GM20431 (cell line): ENCODE results near the gene PIP4K2C.
"Not testable (repeated sequence)": the region's sequence is repeated elsewhere in the genome, so short reads cannot be mapped to it uniquely, and the experiment has no call there.

ENCODE experiments used
- in situ Hi-C: fragments of 300-500 bp; cut with MseI, MboI; formaldehyde crosslinking; loops from one replicate; pipeline ENCODE4 v1.15.0; 2020; ENCODE audit warnings: low sequenced_read_pairs; ENCODE audit not compliant: unreplicated experiment

The PIP4K2C gene

DNA sequence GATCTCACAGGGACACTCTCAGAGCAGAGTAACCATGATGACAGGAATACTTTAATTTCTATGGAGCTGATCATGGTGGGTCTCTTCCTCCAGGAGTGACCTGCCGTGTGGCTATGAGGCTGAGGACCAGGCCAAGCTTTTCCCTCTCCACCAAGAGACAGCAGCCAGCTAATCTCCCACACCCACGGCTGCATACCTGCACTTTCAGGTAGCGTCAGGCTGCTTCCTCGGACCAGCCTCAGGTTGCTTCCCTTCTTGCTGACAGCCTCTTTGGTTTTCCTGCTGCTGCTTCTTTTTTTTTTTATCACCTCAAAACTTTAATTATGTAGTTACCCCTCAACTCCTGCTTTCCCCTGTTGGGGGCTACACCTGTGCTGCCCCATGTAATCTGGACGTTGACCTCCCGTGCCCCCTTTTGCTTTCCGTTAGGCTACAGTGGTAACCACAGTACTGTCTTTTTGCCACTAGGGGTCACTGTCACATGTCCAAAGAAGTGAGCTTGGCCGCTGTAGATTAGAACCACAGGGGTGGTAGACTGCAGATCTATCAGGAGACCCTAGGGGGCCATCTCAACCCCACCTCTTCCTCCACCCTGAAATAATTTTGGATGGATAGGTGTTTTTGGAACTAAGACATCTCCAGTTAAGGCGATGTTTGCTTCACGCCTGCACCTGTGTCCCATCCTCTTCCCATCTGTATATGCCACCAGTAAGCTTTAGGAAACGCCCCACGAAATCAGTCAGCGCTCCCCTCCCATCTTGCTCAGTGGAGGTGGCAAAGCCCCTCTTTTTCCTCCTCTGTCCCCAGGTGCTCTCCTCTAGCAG lies 7.8 kb upstream of the PIP4K2C start:
- in situ Hi-C loops = loop anchor here (5.0 kb wide), 1 partner anchor 39 kb away; no protein-coding TSS in a partner anchor

DNA sequence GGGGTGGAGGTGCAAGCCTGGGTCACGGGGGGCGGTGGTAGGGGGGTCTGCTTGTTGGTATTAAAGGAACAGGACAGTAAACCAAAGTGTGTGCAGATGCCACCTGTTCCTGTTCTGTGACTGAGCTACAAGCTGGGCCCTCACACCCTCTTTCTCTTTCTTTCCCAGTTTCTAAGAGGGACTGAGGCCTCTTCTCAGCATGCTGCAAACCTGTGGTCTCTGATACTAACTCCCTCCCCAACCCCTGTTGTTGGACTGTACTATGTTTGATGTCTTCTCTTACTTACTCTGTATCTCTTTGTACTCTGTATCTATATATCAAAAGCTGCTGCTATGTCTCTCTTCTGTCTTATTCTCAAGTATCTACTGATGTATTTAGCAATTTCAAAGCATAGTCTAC lies 6.9 kb upstream of the PIP4K2C start:
- in situ Hi-C loops = loop anchor here (5.0 kb wide), 1 partner anchor 38 kb away; no protein-coding TSS in a partner anchor

GRCh38 chr12:57584690-57585089 lies 6.3 kb upstream of the PIP4K2C start:
- in situ Hi-C loops = loop anchor here (5.0 kb wide), 1 partner anchor 38 kb away; no protein-coding TSS in a partner anchor

GRCh38 chr12:57585156-57585555 lies 5.8 kb upstream of the PIP4K2C start:
- in situ Hi-C loops = no loop called here

- in situ Hi-C loops = no loop called here
These were observed 4.9 kb upstream of the PIP4K2C start for GRCh38 chr12:57586128-57586527.

DNA sequence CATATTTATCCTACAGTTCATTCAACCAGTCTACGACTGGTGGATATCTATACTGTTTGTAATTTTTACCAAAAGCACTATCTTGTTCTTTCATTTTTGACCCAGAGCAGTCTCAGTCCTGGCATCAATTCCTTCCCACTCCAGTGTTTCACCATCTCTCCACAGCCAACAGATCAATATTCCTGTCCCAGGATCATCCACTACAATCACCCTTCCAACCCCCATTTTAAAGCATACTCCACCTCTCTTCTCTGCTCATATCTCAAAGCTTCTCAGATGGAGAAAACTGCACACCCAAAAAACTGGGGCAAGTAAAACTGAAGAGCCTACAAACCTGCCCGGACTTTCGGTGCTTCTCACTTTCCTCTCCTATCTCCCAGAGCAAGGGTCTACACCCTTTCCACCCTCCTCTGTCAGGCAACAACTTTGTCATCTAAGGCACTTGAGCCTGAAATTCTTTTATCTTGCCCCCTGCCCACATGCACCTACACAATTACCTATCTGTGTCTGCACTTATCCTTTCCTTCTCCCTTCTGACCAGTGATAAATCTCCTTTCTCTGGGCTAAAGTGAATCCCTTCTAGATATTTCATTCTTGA lies 4.1 kb upstream of the PIP4K2C start:
- in situ Hi-C loops = no loop called here

GRCh38 chr12:57588951-57589610 lies 1.9 kb upstream of the PIP4K2C start:
- in situ Hi-C loops = not testable (repeated sequence)

GRCh38 chr12:57590479-57590863 lies 521 bp upstream of the PIP4K2C start:
- in situ Hi-C loops = no loop called here

GRCh38 chr12:57591782-57592325 lies 862 bp downstream of the PIP4K2C start:
- in situ Hi-C loops = no loop called here

DNA sequence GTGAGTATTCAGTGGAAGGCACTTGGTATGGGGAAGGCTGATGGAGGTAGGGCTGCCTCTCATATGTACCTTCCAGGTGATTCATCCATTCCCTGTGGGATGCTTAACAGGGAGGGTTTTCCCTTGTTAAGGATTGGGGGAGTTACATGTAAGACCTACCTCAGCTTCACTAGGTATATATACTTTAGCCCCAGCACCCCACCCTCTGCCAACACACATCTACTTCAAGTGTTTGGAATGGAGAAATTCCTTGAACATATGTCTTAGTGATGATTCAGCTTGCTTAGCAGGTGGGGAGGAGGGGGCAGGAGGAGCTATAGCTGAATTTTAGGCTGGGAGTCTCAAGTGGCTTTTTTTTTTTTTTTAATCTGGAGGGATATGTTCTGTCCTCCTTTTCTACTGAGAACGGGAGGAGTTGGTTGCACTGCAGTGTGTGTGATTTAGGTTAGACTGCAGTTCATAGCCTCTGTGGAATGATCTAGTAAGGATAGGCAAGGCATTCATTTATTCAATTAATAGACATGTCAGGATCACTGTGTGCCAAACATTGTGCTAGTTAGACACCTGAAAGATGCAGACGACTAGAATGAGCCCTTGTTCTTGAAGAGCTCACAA lies 1.7 kb downstream of the PIP4K2C start:
- in situ Hi-C loops = no loop called here

GRCh38 chr12:57593187-57593586 lies 2.2 kb downstream of the PIP4K2C start:
- in situ Hi-C loops = no loop called here

- in situ Hi-C loops = no loop called here
These were observed 9.4 kb downstream of the PIP4K2C start for GRCh38 chr12:57600395-57600794.

- in situ Hi-C loops = no loop called here
These were observed 11.6 kb downstream of the PIP4K2C start for GRCh38 chr12:57602544-57602943.

- in situ Hi-C loops = no loop called here
These were observed 12.3 kb downstream of the PIP4K2C start for GRCh38 chr12:57603324-57603723.

DNA sequence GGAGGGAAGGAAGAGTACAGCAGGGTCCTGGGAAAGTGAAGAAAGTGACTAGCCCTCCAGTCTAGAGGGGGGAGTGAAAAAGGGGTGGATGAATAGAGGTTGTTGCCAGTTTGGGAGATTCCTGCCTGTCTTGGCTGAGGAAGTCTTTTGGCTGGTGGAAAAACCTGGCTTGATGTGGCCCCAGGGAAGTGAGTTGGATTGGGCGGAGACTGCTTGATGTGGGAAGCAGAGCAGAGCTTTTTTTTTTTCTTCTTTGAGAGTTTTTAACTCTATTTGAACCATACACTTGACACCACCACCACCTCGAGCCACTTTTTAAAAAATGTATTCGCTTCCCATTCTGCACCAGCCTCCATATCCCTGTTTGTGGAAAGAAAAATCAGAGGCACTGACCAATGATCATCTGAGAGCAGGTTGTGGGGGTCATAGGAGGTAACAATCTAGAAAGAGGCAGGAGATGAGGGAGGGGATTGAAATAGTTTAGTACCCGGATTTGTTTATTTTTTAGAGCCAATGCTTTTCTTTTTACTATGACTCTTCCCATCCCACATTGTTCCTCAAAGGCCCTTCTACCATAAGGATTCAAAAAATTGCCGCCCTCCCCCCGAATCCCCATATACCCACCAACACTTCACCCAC lies 12.9 kb downstream of the PIP4K2C start:
- in situ Hi-C loops = no loop called here

- in situ Hi-C loops = no loop called here
These were observed 13.5 kb downstream of the PIP4K2C start, which contains the start of gene DTX3 for GRCh38 chr12:57604454-57604991. Gene DTX3, plus strand, starts transcription at chr12:57604824. Its CDS starts 1,694 bp downstream, at chr12:57606518.

DNA sequence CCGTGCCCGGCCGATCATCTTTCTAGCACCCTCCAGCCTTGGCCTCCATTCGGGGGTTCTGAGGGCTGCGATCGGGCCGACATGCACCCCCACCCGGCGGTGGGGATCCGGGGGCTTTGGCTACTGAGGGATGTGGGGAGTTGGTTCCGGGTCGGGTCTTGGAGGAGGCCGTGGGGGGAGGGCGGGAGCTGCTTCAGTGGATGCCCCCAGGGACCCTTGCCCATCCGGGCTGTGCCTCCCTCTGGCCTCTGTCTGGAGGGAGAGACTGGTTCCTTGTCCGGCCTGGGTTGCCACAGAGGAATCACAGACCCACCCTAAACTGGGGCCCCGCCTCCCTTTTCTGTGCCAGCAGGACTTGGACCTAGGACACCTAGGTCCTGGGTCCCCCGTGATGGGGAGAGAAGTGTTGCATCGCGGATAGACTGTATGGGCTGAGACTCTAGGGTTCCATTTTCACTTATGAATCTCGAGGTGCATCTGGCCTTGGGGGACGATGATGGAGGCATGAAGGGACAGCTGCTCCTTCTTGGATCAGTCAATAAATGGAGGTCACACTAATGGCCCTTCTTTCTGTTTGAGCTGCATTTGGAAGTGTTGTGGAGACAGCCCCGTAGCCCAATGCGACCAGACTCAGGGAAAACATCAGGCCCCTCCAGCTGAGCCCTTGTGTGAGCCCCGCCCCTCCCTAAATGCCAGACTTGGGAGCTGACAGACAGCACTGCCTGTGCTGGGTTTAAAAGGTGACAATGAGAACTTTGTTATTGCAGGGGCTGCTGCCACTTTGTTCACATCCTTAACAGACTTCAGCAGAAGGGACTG lies 14.2 kb downstream of the PIP4K2C start:
- in situ Hi-C loops = no loop called here

- in situ Hi-C loops = no loop called here
These were observed 14.9 kb downstream of the PIP4K2C start for GRCh38 chr12:57605811-57606311.
